ENCODE results near the gene RDH12.

DNA sequence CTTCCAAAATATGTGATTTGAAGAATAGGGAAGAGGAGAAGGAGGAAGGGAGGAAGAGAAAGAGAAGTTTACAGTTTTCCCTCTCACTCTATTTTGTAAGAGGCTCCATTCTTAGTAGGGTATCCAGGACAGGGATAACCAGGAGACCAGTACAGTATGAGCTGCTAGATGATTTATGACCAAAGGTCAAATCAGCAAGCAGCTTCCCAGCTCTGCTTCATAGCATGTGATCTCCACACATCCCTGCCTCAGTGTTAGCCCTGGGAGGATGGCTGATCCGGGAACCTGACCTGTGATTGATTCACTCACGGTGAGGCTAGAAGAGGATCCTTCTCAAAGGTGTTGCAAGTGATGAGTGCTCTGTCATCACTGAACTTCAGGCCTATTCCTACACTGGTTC lies 16.6 kb downstream of the RDH12 start:
- TF ChIP-seq, protein P1, sequence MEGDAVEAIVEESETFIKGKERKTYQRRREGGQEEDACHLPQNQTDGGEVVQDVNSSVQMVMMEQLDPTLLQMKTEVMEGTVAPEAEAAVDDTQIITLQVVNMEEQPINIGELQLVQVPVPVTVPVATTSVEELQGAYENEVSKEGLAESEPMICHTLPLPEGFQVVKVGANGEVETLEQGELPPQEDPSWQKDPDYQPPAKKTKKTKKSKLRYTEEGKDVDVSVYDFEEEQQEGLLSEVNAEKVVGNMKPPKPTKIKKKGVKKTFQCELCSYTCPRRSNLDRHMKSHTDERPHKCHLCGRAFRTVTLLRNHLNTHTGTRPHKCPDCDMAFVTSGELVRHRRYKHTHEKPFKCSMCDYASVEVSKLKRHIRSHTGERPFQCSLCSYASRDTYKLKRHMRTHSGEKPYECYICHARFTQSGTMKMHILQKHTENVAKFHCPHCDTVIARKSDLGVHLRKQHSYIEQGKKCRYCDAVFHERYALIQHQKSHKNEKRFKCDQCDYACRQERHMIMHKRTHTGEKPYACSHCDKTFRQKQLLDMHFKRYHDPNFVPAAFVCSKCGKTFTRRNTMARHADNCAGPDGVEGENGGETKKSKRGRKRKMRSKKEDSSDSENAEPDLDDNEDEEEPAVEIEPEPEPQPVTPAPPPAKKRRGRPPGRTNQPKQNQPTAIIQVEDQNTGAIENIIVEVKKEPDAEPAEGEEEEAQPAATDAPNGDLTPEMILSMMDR (IDR thresholded peaks at IDR 0.05), result no peak
- TF ChIP-seq POLR2A (IDR thresholded peaks at IDR 0.05), result no peak

Data from suprapubic skin (tissue), 3 donors.